NT2/D1 (cell line): ENCODE measurements around the gene CPEB1.

Source experiments
- DNase-seq: peaks from one replicate; pipeline ENCODE4 v3.0.0-alpha.2; 2011; ENCODE audit warnings: low read depth, low spot score
- H3K27me3 ChIP-seq: 2 replicates; pipeline ENCODE4 v1.6.0; 2011; ENCODE audit warnings: mild to moderate bottlenecking; ENCODE audit not compliant: insufficient read length, insufficient read depth
- H3K36me3 ChIP-seq: 2 replicates; pipeline ENCODE4 v1.6.1; 2011; ENCODE audit warnings: mild to moderate bottlenecking, low read length, mixed read lengths; ENCODE audit not compliant: insufficient read depth, insufficient read length
- H3K4me1 ChIP-seq: 2 replicates; pipeline ENCODE4 v1.5.1; 2011; ENCODE audit not compliant: insufficient read depth, insufficient read length
- H3K4me3 ChIP-seq: 2 replicates; pipeline ENCODE4 v1.5.1; 2011; ENCODE audit warnings: low read depth; ENCODE audit not compliant: insufficient read length
- H3K9ac ChIP-seq: 2 replicates; pipeline ENCODE4 v1.6.0; 2011; ENCODE audit warnings: low read depth; ENCODE audit not compliant: insufficient read length
- H3K9me3 ChIP-seq: 2 replicates; pipeline ENCODE4 v1.5.1; 2011; ENCODE audit warnings: mild to moderate bottlenecking, low read length; ENCODE audit not compliant: insufficient read depth
- SUZ12 ChIP-seq: IDR thresholded peaks from 2 replicates; pipeline ENCODE4 v1.6.1; 2011; ENCODE audit not compliant: insufficient read length, insufficient read depth; ENCODE audit errors: extremely low read depth
- YY1 ChIP-seq: IDR thresholded peaks from 2 replicates; pipeline ENCODE4 v1.6.1; 2011; ENCODE audit not compliant: insufficient read length, insufficient read depth
- ZNF274 ChIP-seq: IDR thresholded peaks from 2 replicates; pipeline ENCODE4 v1.6.1; 2011; ENCODE audit warnings: mild to moderate bottlenecking, low read depth, low read length

The CPEB1 gene

GRCh38 chr15:82677720-82678323 lies 30.7 kb upstream of the CPEB1 start:
- DNase-seq, result no peak
- H3K36me3 ChIP-seq, result peaks cover 3% of the 10 kb centered on the region
- H3K9me3 ChIP-seq, result no peaks in the 10 kb centered on the region
- peaks cover 8% of the 10 kb centered on the region for H3K4me1 ChIP-seq
- TF ChIP-seq ZNF274 (no peak), SUZ12 (no peak), YY1 (no peak)
- no peak overlapping the region for H3K9ac ChIP-seq
- no peak overlapping the region for H3K4me3 ChIP-seq
- H3K27me3 ChIP-seq, result peaks cover 15% of the 10 kb centered on the region

- Histone ChIP-seq H3K36me3 (peaks cover 3% of the 10 kb centered on the region), H3K4me1 (peaks cover 4% of the 10 kb centered on the region), H3K9me3 (no peaks in the 10 kb centered on the region), H3K4me3 (no peak overlapping the region), H3K9ac (no peak overlapping the region), H3K27me3 (peaks cover 6% of the 10 kb centered on the region)
- DNase-seq, result no peak
- TF ChIP-seq ZNF274 (no peak), YY1 (no peak), SUZ12 (no peak)
Measured at GRCh38 chr15:82674873-82675272, 27.7 kb upstream of the CPEB1 start.

GRCh38 chr15:82670699-82671098 lies 23.5 kb upstream of the CPEB1 start:
- no peaks in the 10 kb centered on the region for H3K9me3 ChIP-seq
- no peaks in the 10 kb centered on the region for H3K4me1 ChIP-seq
- no peak overlapping the region for H3K4me3 ChIP-seq
- H3K27me3 ChIP-seq, result no peaks in the 10 kb centered on the region
- no peaks in the 10 kb centered on the region for H3K36me3 ChIP-seq
- no peak overlapping the region for H3K9ac ChIP-seq
- no peak for DNase-seq
- TF ChIP-seq SUZ12 (no peak), YY1 (no peak), ZNF274 (no peak)

GRCh38 chr15:82666606-82667005 lies 19.4 kb upstream of the CPEB1 start:
- no peak for TF ChIP-seq SUZ12
- no peak for TF ChIP-seq ZNF274
- H3K27me3 ChIP-seq, result no peaks in the 10 kb centered on the region
- H3K9me3 ChIP-seq, result no peaks in the 10 kb centered on the region
- no peak overlapping the region for H3K4me3 ChIP-seq
- no peak overlapping the region for H3K9ac ChIP-seq
- H3K4me1 ChIP-seq, result no peaks in the 10 kb centered on the region
- no peaks in the 10 kb centered on the region for H3K36me3 ChIP-seq
- DNase-seq, result no peak

GRCh38 chr15:82664021-82664420 lies 16.9 kb upstream of the CPEB1 start:
- no peaks in the 10 kb centered on the region for H3K4me1 ChIP-seq
- DNase-seq, result no peak
- no peaks in the 10 kb centered on the region for H3K27me3 ChIP-seq
- no peaks in the 10 kb centered on the region for H3K9me3 ChIP-seq
- H3K4me3 ChIP-seq, result no peak overlapping the region
- H3K36me3 ChIP-seq, result no peaks in the 10 kb centered on the region
- no peak overlapping the region for H3K9ac ChIP-seq
- no peak for TF ChIP-seq YY1
- TF ChIP-seq ZNF274, result no peak
- TF ChIP-seq SUZ12, result no peak

- Histone ChIP-seq H3K9ac (no peak overlapping the region), H3K36me3 (no peaks in the 10 kb centered on the region), H3K4me3 (no peak overlapping the region), H3K4me1 (no peaks in the 10 kb centered on the region), H3K9me3 (no peaks in the 10 kb centered on the region), H3K27me3 (no peaks in the 10 kb centered on the region)
- DNase-seq, result peak; percentile 71
- TF ChIP-seq ZNF274, result no peak
- TF ChIP-seq YY1, result peak; percentile 28
Measured at GRCh38 chr15:82663186-82663600, 16.0 kb upstream of the CPEB1 start.

GRCh38 chr15:82662641-82663040 lies 15.5 kb upstream of the CPEB1 start:
- Histone ChIP-seq H3K4me3 (no peak overlapping the region), H3K9ac (no peak overlapping the region), H3K9me3 (no peaks in the 10 kb centered on the region), H3K36me3 (no peaks in the 10 kb centered on the region), H3K27me3 (no peaks in the 10 kb centered on the region), H3K4me1 (no peaks in the 10 kb centered on the region)
- no peak for DNase-seq
- TF ChIP-seq ZNF274, result no peak
- TF ChIP-seq YY1, result no peak
- TF ChIP-seq SUZ12, result no peak
